Measurements from ENCODE around the gene FHIP1B. TPM values are rescaled to one million over a fixed set of nuclear protein-coding genes. Genes with fewer than 3 reads are reported as not detected.
"Not testable (repeated sequence)": the region's sequence is repeated elsewhere in the genome, so short reads cannot be mapped to it uniquely, and the experiment has no call there.

The FHIP1B gene
- 10 to 100 TPM; 34.9 to 43.0 TPM for total RNA-seq
- polyA plus RNA-seq (ENCODE audit: insufficient read length in 6 of 6): 10 to 100 TPM; 48.4 to 69.0 (median 59.5) TPM
- long read RNA-seq, donor 1, transcript FAM160A2-204 (3 exons, 1,309 nt): minor isoform, 7 of 28 reads
- long read RNA-seq, donor 1, transcript FAM160A2-203 (9 exons, 3,327 nt): major isoform, 8 of 28 reads
- long read RNA-seq, donor 1, partial matches to known transcripts: 11 of 28 reads
- long read RNA-seq, donor 1, other reads (novel, unspliced or antisense): 0 of 28 reads
- long read RNA-seq, donor 2, partial matches to known transcripts: 5 of 12 reads
- long read RNA-seq, donor 2, other reads (novel, unspliced or antisense): 0 of 12 reads
- long read RNA-seq, donor 3, partial matches to known transcripts: 0 of 6 reads
- long read RNA-seq, donor 3, other reads (novel, unspliced or antisense): 0 of 6 reads
- long read RNA-seq, donor 4, partial matches to known transcripts: 1 of 3 reads
- long read RNA-seq, donor 4, other reads (novel, unspliced or antisense): 2 of 3 reads
- long read RNA-seq, donor 5, transcript FAM160A2-204 (3 exons, 1,309 nt): major isoform, 5 of 14 reads
- long read RNA-seq, donor 5, partial matches to known transcripts: 6 of 14 reads
- long read RNA-seq, donor 5, other reads (novel, unspliced or antisense): 0 of 14 reads
- long read RNA-seq, donor 6, partial matches to known transcripts: 0 of 6 reads
- long read RNA-seq, donor 6, other reads (novel, unspliced or antisense): 0 of 6 reads
- long read RNA-seq, donor 7, transcript FAM160A2-203 (9 exons, 3,327 nt): major isoform, 6 of 12 reads
- long read RNA-seq, donor 7, partial matches to known transcripts: 0 of 12 reads
- long read RNA-seq, donor 7, other reads (novel, unspliced or antisense): 0 of 12 reads
- long read RNA-seq, donor 8, transcript FAM160A2-204 (3 exons, 1,309 nt): major isoform, 6 of 30 reads
- long read RNA-seq, donor 8, transcript FAM160A2-202 (12 exons, 3,354 nt): major isoform, 6 of 30 reads
- long read RNA-seq, donor 8, partial matches to known transcripts: 12 of 30 reads
- long read RNA-seq, donor 8, other reads (novel, unspliced or antisense): 0 of 30 reads
- long read RNA-seq, donor 9: 0 reads
- long read RNA-seq, donor 10, partial matches to known transcripts: 1 of 2 reads
- long read RNA-seq, donor 10, other reads (novel, unspliced or antisense): 1 of 2 reads
- long read RNA-seq, donor 11, partial matches to known transcripts: 5 of 12 reads
- long read RNA-seq, donor 11, other reads (novel, unspliced or antisense): 0 of 12 reads
- long read RNA-seq, donor 12, transcript FAM160A2-204 (3 exons, 1,309 nt): major isoform, 7 of 10 reads
- long read RNA-seq, donor 12, partial matches to known transcripts: 0 of 10 reads
- long read RNA-seq, donor 12, other reads (novel, unspliced or antisense): 0 of 10 reads

- no peaks in the 10 kb centered on the region for H3K9me3 ChIP-seq
- H3K27me3 ChIP-seq: no peaks in the 10 kb centered on the region
- peak within 1 kb of the TSS; percentile 84 to 87 for H3K27ac ChIP-seq
- TF ChIP-seq CTCF (IDR thresholded peaks at IDR 0.05): peak in 1 of 2 donors; percentile 33
- H3K4me3 ChIP-seq: peak within 1 kb of the TSS; percentile 64 to 88
- no peaks in the 10 kb centered on the region for H3K36me3 ChIP-seq
- peaks cover 0 to 51% of the 10 kb centered on the region in 2 donors for H3K4me1 ChIP-seq
- DNase-seq (peak; percentile 100), ATAC-seq (peak; percentile 96)
- intact Hi-C loops (cut with DNase I): no loop called here
These were observed at the start of gene FHIP1B for GRCh38 chr11:6234387-6235107. Gene FHIP1B (minus strand): TSS chr11:6234636. CDS start chr11:6224516, 10,120 bp downstream.

DNA sequence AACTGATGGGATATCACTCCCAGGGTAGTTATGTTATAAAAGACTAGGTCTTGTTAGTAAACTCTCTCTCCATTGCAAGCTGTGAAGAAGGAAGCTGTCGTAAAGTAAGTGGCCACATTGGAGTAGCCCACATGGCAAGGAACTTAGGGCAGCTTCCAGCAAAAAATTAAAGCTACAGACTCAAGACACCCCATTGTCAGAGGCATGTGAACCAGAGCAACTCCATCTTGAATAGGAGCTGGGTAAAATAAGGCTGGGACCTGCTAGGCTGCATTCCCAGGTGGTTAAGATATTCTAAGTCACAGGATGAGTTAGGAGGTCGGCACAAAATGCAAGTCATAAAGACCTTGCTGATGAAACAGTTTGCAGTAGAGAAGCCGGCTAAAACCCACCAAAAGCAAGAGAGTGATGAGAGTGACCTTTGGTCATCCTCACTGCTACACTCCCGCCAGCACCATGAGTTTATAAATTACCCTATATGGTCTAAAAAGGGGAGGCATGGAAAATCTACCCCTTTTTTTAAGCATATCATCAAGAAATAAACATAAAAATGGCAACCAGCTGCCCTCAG is 49.1 kb upstream of the FHIP1B start:
- no peak for DNase-seq
- Histone ChIP-seq H3K36me3 (no peaks in the 10 kb centered on the region), H3K27me3 (peaks cover 0 to 14% of the 10 kb centered on the region in 2 donors), H3K9me3 (no peaks in the 10 kb centered on the region), H3K27ac (no peak overlapping the region), H3K4me1 (no peaks in the 10 kb centered on the region), H3K4me3 (no peak overlapping the region)
- intact Hi-C loops (cut with DNase I): no loop called here
- TF ChIP-seq CTCF (IDR thresholded peaks at IDR 0.05): no peak
- no peak for ATAC-seq

GRCh38 chr11:6280809-6281208 is 46.4 kb upstream of the FHIP1B start:
- H3K4me3 ChIP-seq; intact Hi-C loops (cut with DNase I); H3K27ac ChIP-seq; DNase-seq; ATAC-seq; H3K36me3 ChIP-seq; H3K4me1 ChIP-seq; H3K9me3 ChIP-seq: not testable (repeated sequence)
- H3K27me3 ChIP-seq: peaks cover 0 to 20% of the 10 kb centered on the region in 2 donors

- intact Hi-C loops (cut with DNase I): no loop called here
- ATAC-seq: no peak
- no peaks in the 10 kb centered on the region for H3K4me1 ChIP-seq
- H3K27ac ChIP-seq: no peak overlapping the region
- peaks cover 0 to 10% of the 10 kb centered on the region in 2 donors for H3K27me3 ChIP-seq
- no peaks in the 10 kb centered on the region for H3K9me3 ChIP-seq
- no peak for TF ChIP-seq CTCF (IDR thresholded peaks at IDR 0.05)
- no peak for DNase-seq
- H3K4me3 ChIP-seq: no peak overlapping the region
- no peaks in the 10 kb centered on the region for H3K36me3 ChIP-seq
These were observed 38.8 kb upstream of the FHIP1B start for GRCh38 chr11:6273188-6273587.
